NCI-H226 (cell line): Measurements from ENCODE around the gene KAT8.

Experiments
- DNase-seq: peaks from one replicate; pipeline ENCODE4 v3.0.0-alpha.2; 2015

KAT8 gene

DNA sequence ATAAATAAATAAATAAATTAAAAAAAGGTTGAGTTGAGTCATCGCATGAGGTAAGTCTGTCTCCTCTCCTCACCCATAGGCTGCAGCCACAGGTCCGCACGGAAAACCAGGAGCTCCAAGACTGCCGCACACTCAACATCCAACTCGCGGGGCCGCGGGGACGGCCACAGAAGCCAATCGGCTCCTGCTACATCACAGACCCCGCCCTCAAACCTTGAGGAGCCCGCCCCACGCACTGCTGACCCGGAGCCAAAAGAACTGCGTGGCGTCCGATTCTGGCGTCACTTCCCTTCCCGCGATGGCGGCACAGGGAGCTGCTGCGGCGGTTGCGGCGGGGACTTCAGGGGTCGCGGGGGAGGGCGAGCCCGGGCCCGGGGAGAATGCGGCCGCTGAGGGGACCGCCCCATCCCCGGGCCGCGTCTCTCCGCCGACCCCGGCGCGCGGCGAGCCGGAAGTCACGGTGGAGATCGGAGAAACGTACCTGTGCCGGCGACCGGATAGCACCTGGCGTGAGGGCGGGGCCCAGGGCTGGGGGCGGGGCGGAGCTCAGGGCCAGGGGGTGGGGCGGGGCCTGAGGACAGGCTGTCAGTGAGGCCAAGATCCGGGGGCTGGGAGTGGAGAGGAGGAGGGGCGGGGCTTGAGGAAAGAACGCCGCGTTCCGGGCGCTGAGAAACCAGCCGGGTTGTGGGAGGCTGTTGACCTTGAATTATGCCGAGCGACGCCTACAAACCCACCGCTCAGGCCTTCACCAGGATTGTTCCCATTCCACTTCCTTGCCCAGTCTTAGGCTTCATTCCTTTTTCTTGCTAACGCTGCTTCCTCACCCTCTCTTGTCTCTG is at the start of gene KAT8:
TSS of gene KAT8 (plus strand) at position 281 of the 839 bp plus-strand sequence. CDS start at position 299, 18 bp downstream.
- DNase-seq, result peak; percentile 96

DNA sequence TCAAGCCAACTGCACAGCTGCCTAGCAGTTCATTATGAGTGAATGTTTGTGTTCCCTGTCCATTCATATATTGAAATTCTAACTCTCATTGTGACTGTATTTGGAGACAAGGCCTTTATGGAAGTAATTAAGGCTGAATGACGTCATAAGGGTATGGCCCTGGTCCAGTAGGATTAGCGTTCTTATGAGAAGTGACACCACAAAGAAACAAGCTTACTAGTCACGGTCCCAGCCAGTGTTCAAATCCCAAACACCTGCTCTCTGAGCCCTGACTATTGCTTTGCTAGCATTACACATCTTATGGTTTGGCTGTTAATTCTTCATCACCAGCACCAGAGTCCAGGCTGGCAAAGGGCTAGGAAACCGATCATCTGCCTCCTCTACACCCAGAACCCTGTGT is 45.6 kb upstream of the KAT8 start:
- no peak for DNase-seq

DNA sequence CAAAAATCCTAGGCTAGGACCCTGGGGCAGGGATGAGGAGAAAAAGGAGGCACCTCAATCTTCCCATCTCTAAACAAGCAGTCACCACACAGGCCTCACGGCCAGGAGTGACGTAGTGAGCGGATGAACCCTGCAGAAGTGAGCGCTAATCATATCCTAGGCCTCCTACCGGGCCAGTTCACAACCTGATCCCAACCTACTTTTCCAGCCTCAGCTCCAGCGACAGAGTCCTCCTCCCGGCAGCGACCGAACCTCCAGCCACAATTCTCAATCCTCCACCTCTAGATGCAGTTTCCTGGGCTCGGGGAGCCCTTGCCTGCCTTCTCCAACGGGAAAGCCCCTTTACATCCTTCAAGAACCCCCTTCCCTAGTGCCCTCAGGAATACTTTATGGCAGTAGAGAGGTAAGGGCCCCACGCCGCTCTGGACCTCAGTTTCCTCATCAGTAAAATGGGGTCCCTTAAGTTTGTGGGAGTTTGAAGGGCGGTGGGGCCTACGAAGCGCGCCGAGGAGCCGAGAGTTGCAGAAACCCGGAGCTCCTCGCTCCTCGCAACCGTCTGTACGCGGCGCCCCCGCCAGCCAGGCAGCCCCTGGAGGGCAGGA is 44.8 kb upstream of the KAT8 start:
- DNase-seq, result no peak

DNA sequence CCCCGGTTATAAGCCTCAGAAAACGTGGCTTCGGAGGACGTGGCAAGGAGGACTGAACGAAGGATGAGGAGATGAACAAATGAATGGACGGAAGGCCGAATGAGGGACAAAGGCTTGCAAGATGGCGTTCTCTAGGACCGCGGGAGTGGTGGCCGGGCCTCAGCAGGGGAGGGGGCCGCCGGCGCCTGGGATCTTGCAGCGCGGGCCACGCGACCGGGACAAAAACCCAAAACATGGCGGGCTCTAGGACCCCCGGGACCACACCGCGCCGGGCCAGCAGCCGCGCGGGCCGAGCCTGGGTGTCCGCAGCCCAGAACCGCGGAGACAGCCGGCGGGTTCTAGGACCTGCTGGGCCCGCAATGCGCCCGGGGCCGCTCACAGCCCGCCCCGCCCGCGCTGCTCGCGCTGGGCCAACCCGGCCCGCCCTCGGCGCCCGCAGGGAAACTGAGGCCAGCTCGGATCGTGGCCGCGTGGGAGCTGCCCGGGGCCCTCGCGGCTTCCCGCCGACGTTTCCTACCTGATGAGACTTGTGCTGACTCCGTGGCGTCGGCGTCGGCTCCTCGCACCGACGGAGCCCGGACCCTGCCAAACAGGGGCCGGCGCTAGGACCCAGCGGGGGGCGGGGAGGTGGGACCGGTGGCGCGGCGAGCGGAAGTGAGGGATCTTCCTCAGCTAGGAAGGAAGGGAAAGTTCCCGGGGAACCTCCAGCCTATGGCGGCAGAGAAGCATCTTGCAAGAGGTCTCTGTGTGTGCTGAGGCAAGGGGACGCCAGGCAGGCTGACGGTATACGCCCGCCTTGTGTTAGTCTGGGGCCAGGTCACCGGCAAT is 44.1 kb upstream of the KAT8 start:
- peak; percentile 80 for DNase-seq

DNA sequence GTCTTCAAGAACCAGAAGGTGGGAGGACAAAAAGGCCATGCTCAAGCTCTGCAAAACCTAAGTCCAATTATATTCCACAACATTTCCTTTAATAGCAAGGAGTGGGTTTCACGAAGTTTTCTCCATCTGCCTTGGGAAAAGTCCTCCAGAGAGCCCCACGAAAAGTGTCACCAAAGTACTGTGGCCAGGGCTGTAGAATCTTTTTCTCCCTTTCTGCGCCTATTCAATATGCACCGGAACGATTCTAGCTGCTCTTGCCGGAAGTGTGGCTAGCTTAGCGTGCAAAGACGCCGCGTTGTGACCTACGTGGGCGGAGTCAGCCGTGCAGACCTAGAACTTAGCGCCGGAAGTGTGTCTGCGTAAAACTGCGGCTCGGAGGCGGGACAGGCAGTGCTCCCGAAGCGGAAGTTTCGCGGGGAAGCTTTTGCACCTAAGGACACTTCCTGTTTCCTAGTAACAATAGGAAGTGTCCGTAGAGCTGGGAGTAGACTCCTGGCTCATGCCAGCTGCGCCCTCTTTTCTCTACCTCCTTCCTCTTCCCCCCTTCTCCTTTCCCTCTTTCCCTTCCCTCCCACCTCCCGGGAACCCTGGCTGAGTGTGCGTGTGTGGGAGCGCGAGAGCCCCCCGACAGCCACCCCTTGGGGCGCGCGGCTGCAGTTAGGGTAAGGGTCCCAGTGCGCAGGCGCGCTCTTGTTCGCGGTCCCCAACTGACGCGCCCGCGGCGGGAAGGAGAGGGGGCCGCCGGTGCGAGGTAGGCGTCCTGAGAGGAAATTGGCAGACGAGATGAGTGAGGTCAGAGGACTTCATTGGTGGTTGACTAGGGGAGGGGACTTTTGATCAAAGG is 43.3 kb upstream of the KAT8 start, which contains the start of the genes ZNF646 and ZNF668:
TSS of gene ZNF646 (plus strand) at position 453 of the 844 bp plus-strand sequence. CDS start 1,903 bp downstream, outside the sequence.
TSS of gene ZNF668 (minus strand) at position 271 of the 844 bp plus-strand sequence. CDS start 9,781 bp downstream, outside the sequence.
- DNase-seq, result peak; percentile 99

DNA sequence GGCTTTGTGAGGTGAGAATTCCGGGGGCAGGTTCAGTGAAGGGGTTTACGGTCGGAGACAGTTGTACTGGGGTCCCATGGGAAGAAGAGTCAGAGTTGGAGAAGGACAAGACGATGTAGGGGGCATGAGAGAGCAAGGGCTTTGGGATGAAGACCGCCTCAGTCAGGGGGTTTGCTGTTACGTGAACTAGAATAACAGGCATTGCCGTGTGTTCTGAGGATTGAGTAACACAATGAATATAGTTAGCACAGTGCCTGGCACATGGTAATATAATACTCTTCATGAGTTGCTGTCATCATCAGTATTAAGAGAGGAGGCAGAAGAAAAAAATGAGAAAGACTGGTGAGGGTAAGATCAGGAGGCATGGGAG is 42.7 kb upstream of the KAT8 start:
- no peak for DNase-seq

DNA sequence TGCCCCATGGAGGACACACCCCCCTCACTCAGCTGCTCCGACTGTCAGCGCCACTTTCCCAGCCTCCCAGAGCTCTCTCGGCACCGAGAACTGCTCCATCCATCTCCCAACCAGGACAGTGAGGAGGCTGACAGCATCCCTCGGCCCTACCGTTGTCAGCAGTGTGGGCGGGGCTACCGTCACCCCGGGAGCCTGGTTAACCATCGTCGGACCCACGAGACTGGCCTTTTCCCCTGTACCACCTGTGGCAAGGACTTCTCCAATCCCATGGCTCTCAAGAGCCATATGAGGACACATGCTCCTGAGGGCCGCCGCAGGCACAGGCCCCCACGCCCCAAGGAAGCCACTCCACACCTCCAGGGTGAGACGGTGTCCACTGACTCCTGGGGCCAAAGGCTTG is 41.1 kb upstream of the KAT8 start:
- DNase-seq, result no peak

DNA sequence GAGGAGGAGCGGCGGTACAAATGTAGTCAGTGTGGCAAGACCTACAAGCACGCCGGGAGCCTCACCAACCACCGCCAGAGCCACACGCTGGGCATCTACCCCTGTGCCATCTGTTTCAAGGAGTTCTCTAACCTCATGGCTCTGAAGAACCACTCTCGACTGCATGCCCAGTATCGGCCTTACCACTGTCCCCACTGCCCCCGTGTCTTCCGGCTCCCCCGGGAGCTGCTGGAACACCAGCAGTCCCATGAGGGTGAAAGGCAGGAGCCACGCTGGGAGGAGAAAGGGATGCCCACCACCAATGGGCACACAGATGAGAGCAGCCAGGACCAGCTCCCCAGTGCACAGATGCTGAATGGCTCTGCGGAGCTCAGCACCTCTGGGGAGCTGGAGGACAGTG is 40.4 kb upstream of the KAT8 start:
- no peak for DNase-seq

DNA sequence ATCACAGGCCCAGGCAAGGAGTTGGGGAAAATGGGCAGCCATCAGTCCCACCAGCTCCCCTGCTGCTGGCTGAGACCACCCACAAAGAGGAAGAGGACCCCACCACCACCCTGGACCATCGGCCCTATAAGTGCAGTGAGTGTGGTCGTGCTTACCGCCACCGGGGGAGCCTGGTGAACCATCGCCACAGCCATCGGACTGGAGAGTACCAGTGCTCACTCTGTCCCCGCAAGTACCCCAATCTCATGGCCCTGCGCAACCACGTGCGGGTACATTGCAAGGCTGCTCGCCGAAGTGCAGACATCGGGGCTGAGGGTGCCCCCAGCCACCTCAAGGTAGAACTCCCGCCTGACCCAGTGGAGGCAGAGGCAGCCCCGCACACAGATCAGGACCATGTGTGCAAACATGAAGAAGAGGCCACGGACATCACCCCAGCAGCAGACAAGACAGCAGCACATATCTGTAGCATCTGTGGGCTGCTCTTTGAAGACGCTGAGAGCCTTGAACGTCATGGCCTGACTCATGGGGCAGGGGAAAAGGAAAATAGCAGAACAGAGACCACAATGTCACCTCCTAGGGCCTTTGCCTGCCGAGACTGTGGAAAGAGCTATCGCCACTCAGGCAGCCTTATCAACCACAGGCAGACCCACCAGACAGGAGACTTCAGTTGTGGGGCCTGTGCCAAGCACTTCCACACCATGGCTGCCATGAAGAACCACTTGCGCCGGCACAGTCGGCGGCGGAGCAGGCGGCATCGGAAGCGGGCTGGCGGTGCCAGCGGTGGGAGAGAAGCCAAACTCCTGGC is 39.7 kb upstream of the KAT8 start:
- DNase-seq, result no peak

DNA sequence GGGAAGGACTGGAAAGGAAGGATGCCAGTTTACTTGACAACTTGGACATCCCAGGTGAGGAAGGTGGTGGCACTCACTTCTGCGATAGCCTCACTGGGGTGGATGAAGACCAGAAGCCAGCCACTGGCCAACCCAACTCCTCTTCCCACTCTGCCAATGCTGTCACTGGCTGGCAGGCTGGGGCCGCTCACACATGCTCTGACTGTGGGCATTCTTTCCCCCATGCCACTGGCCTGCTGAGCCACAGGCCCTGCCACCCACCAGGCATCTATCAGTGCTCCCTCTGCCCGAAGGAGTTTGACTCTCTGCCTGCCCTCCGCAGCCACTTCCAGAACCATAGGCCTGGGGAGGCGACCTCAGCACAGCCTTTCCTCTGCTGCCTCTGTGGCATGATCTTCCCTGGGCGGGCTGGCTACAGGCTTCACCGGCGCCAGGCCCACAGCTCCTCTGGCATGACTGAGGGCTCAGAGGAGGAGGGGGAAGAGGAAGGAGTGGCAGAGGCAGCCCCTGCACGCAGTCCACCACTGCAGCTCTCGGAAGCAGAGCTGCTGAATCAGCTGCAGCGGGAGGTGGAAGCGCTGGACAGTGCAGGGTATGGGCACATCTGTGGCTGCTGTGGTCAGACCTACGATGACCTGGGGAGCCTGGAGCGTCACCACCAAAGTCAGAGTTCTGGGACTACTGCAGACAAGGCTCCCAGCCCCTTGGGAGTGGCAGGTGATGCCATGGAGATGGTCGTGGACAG is 38.7 kb upstream of the KAT8 start:
- no peak for DNase-seq

DNA sequence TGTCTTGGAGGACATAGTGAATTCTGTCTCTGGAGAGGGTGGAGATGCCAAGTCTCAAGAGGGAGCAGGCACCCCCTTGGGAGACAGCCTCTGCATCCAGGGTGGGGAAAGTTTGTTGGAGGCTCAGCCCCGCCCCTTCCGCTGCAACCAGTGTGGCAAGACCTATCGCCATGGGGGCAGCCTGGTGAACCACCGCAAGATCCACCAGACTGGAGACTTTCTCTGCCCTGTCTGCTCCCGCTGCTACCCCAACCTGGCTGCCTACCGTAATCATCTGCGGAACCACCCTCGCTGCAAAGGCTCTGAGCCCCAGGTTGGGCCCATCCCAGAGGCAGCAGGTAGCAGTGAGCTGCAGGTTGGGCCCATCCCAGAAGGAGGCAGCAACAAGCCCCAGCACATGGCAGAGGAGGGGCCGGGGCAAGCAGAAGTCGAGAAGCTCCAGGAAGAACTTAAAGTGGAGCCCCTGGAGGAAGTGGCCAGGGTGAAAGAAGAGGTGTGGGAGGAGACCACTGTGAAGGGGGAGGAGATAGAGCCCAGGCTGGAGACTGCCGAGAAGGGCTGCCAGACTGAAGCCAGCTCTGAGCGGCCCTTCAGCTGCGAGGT is 38.0 kb upstream of the KAT8 start:
- DNase-seq, result no peak

DNA sequence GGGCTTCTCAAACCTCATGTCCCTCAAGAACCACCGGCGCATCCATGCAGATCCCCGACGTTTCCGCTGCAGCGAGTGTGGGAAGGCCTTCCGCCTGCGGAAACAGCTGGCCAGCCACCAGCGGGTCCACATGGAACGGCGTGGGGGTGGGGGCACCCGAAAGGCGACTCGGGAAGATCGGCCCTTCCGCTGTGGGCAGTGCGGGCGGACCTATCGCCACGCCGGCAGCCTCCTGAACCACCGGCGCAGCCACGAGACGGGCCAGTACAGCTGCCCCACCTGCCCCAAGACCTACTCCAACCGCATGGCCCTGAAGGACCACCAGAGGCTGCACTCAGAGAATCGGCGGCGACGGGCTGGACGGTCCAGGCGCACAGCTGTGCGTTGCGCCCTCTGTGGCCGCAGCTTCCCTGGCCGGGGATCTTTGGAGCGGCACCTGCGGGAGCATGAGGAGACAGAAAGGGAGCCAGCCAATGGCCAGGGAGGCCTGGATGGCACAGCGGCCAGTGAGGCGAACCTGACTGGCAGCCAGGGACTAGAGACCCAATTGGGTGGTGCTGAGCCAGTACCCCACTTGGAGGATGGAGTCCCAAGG is 37.3 kb upstream of the KAT8 start:
- no peak for DNase-seq

DNA sequence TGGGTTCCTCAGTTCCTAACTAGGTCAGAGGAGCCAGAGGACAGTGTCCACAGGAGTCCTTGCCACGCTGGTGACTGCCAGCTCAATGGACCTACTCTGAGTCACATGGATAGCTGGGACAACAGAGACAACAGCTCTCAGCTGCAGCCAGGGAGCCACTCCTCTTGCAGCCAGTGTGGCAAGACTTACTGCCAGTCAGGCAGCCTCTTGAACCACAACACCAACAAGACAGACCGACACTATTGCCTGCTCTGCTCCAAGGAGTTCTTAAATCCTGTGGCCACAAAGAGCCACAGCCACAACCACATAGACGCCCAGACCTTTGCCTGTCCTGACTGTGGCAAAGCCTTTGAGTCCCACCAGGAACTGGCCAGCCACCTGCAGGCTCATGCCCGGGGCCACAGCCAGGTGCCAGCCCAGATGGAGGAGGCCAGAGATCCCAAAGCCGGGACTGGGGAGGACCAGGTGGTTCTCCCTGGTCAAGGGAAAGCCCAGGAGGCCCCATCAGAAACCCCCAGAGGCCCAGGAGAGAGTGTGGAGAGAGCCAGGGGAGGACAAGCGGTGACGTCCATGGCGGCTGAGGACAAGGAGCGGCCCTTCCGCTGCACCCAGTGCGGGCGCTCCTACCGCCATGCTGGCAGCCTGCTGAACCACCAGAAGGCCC is 36.6 kb upstream of the KAT8 start:
- no peak for DNase-seq

DNA sequence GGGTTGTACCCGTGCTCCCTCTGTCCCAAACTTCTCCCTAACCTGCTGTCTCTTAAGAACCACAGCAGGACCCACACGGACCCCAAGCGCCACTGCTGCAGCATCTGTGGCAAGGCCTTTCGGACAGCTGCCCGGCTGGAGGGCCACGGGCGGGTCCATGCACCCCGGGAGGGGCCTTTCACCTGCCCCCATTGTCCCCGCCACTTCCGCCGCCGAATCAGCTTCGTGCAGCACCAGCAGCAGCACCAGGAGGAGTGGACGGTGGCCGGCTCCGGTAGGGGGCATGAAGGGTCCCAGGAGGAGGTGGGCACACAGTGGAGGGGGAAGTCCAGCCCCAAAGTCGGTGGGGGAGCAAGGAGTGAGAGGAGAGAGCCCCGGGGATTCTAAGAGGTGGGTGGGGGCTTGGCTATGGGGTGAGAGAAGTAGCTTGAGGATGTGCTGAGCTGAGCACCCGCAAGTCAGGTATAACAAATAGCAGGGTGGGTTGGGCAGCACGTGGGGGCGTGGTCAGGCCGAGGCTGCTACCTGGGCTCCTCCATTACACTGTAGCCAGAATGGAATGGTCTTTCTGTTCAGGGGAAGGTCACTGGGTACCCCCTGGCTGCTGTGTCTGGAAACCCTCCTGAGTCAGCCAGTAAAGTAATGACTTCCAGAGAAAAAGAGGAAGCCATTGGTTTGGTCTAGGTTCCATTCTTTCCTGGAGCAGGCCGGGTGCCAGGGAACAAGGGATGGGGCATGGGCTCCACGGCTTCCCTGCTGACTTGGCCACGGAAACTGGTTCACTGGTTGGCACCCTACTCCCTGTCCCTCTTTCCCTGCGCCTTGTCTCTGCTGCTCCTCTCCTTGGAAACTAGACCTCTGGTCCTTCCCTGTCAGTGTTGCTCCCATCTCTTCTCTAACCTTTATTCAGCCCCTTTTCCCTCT is 35.8 kb upstream of the KAT8 start:
- DNase-seq, result no peak

DNA sequence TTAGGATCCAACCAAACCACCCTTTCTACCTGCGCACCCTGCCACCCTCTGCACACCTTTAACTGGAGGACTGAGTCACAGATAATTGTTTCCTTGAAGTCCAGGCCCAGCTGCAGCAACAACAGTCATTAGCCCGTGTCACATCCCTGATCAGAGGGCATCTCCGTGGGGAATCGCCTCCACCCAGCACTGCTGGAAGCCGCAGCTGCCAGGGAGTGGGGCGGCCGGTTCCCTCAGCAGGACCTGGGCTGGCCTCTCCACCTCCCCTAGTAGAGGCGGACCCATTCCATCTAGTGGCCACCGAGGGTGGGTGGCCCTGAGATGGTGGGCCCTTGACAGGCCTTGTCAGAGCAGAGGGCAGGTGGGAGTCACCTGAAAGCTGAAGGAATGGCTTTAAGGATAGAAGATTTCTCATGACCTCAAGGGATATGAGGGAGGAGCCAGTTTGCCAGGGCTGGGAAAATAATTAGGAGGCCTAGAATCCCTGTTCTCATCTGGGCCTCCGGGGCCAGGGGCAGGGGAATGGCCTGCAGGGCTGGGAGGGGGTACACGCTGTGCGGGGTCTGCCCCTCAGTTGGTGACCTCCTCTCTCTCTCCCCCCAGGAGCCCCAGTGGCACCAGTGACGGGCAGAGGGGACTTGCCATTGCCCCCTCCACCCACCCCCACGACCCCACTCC is 35.0 kb upstream of the KAT8 start:
- no peak for DNase-seq

DNA sequence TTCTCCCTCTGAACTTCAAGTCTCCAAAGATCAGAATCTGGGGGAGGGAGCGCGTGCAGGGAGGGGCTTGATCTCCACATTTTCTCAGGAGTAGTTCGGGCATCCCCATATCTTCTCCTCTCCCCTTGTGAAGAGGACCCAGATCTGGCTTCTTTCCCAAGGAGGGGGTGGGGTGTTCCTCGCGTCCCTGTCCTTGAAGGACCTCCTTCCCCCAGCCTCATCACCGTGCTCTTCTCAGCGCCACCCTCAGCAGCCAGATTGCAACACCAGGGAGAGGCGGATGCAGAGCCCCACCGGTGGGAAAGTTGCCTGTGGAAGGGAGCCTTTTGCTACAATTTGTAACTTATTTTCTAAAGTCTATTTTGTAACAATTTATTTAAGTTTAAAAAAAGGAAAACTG is 34.4 kb upstream of the KAT8 start:
- DNase-seq, result no peak

DNA sequence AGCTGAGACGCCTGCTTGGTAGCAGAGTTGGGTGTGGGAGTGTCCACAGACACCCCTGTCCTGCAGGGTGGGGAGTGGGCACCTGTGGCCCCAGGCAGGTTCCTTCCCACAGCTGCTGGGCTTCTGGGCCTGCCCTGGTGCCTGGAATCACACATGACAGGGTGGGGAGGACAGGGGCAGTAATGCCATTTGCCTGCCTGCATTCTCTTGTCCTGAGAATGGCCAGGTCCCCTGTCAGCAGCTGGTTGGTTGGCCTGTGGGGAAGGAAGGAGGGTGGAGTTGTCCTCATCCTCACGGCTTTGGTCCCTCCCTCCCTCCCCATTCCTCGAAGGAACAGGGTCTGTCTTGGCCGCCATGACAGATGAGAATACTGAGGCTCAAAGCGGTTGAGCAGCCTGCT is 33.9 kb upstream of the KAT8 start:
- DNase-seq, result no peak

DNA sequence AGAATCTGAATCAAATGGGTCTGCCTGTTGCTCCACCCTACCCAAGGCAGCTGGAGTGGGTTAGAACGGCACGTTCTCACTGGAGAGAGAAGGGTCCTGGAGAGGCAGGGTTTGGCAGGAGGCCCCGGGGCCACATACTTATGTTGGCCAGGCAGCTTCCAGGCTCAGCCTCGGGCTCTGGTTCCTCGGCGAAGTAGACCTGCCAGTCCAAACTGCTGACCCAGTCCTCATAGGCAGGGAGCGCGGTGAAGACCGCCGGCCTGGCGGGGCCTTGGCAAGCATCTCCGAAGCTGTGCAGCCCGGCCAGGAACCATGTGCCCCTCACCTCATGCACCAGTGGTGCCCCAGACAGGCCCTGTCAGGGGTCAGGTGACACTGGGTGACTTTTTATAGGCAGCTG is 33.5 kb upstream of the KAT8 start:
- DNase-seq, result no peak
